Pancreas (tissue), 10 donors: ENCODE data around the gene CSTPP1. TPM values are rescaled to one million over a fixed set of nuclear protein-coding genes. Genes with fewer than 3 reads are reported as not detected.

ENCODE experiments used
- ATAC-seq, 4 donors: fragments of 200-7000 bp; cut with Tn5 transposase; one replicate each; pipeline versions ENCODE4 v1.8.0 to v1.9.1; 2020; ENCODE audit warnings: mild to moderate bottlenecking in 4 of 4, moderate library complexity in 4 of 4
- DNase-seq, 6 donors: peaks; one replicate each; pipeline ENCODE4 v3.0.0-alpha.2; 2020
- FAIRE-seq: peaks from 2 replicates; lab custom pipeline; 2012; peaks lifted over from hg19 to GRCh38; lab: Jason Lieb, UNC
- H3K27ac ChIP-seq, 4 donors: fragments of 200-600 bp; sonication (generic); 1 replicate in 3 of 4; 2 replicates in 1 of 4; pipeline versions ENCODE4 v1.5.0 to v1.8.0; 2020
- H3K27me3 ChIP-seq, 4 donors: fragments of 200-600 bp; one replicate each; pipeline ENCODE4 v1.8.0; 2021
- H3K36me3 ChIP-seq, 3 donors: fragments of 200-600 bp; sonication (generic) in 1 of 3; one replicate each; pipeline versions ENCODE4 v1.5.0 to v1.8.0; 2020 to 2021
- H3K4me1 ChIP-seq, 3 donors: fragments of 200-600 bp; one replicate each; pipeline ENCODE4 v1.8.0; 2021
- H3K4me3 ChIP-seq, 4 donors: fragments of 200-600 bp; sonication (generic) in 2 of 4; one replicate each; pipeline versions ENCODE4 v1.5.0 to v1.8.0; 2020 to 2021
- H3K9me3 ChIP-seq, 4 donors: fragments of 200-600 bp; one replicate each; pipeline ENCODE4 v1.8.0; 2021
- WGBS, 2 donors: extraction: QIAGEN DNeasy Blood & Tissue Kit; methylation state at CpG; one replicate each; pipeline ENCODE4 v1.1.7; 2013; 5-methylcytosine and 5-hydroxymethylcytosine counted together
- intact Hi-C, 3 donors: fragments of 100-400 bp; cut with DNase I; formaldehyde crosslinking; loops; one replicate each; pipeline versions ENCODE4 v1.11.1 to v1.14.2; 2022
- polyA plus RNA-seq, 2 donors: library from polyadenylated mRNA; stranded (reverse); fragments of 200-250 nt; gene quantifications; one replicate each; pipeline ENCODE4 v1.2.3, GENCODE V29; 2013
- total RNA-seq, 6 donors: library from RNA; stranded (reverse); fragmentation: NEBNext Ultra II Directional in 4 of 6; extraction: Animal tissue kit (Norgen Biotek cat#: 25700) in 4 of 6; gene quantifications; one replicate each; pipeline versions ENCODE4 v1.2.1 to v1.2.4, GENCODE V29; 2021 to 2023
- TF ChIP-seq, protein P1 (sequence below), 4 donors: fragments of 200-600 bp; sonication (generic) in 3 of 4; IDR thresholded peaks; one replicate each; pipeline versions ENCODE4 v1.5.0 to v1.8.0; 2021; ENCODE audit warnings: antibody characterized with exemption in 4 of 4
- donor health status: healthy with polysubstance abuse.
- donor health status: DM: no; HTN: no; CAD: no; lungs with moderate emphysema.
- donor health status: DM: no; HTN: no; CAD: no.
- donor health status: control.
- donor health status: control.
- donor health status: Bipolar disorder and iron deficiency.
- donor health status: DM: yes; HTN: yes; CAD: no.
- donor health status: DM: no; HTN: no; CAD: no.
- donor health status: DM: no; HTN: no; CAD: no.
- donor health status: DM: yes; HTN: yes; CAD: no.

The CSTPP1 gene
- total and polyA plus RNA-seq, 8 donors, result 9.7 to 23.6 (median 14.0) TPM

DNA sequence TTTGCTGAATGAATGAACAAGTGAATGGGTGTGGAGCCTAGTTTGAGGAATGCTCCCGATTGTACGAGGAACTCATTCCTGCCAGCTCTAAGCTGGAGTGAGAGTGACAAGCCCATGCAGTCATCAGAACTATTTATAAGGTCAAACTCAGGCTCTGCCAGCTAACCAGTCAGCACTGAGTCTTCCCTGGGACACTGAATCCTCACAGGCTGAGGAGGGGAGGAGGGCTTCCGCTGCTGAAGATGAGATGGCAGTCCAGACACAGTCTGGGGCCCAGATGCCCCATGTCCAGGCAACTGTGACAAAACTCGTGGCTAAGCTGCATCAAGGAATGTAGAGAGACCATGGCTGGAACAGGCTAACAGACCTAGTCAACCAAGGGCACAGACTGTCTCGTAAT lies 22.2 kb upstream of the CSTPP1 start:
- TF ChIP-seq, protein P1, sequence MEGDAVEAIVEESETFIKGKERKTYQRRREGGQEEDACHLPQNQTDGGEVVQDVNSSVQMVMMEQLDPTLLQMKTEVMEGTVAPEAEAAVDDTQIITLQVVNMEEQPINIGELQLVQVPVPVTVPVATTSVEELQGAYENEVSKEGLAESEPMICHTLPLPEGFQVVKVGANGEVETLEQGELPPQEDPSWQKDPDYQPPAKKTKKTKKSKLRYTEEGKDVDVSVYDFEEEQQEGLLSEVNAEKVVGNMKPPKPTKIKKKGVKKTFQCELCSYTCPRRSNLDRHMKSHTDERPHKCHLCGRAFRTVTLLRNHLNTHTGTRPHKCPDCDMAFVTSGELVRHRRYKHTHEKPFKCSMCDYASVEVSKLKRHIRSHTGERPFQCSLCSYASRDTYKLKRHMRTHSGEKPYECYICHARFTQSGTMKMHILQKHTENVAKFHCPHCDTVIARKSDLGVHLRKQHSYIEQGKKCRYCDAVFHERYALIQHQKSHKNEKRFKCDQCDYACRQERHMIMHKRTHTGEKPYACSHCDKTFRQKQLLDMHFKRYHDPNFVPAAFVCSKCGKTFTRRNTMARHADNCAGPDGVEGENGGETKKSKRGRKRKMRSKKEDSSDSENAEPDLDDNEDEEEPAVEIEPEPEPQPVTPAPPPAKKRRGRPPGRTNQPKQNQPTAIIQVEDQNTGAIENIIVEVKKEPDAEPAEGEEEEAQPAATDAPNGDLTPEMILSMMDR (IDR thresholded peaks at IDR 0.05), result no peak
- WGBS, 2 donors, result 56 to 60% methylated on average over 5 of the region's 5 CpGs
- Histone ChIP-seq H3K27me3 (no peaks in the 10 kb centered on the region), H3K9me3 (no peaks in the 10 kb centered on the region), H3K36me3 (no peaks in the 10 kb centered on the region), H3K4me1 (peaks cover 0 to 4% (median 0%) of the 10 kb centered on the region in 3 donors), H3K4me3 (no peak overlapping the region), H3K27ac (no peak overlapping the region)
- ATAC-seq, result no peak
- intact Hi-C loops, result no loop called here
- no peak for DNase-seq
- FAIRE-seq, result no peak

- peaks cover 0 to 4% (median 0%) of the 10 kb centered on the region in 3 donors for H3K4me1 ChIP-seq
- TF ChIP-seq, protein P1 (IDR thresholded peaks at IDR 0.05), result no peak
- intact Hi-C loops, result no loop called here
- no peaks in the 10 kb centered on the region for H3K27me3 ChIP-seq
- ATAC-seq (no peak), FAIRE-seq (no peak), DNase-seq (no peak)
- WGBS, 2 donors, result 62 to 65% methylated on average over 7 of the region's 7 CpGs
- no peak overlapping the region for H3K27ac ChIP-seq
- no peaks in the 10 kb centered on the region for H3K36me3 ChIP-seq
- H3K9me3 ChIP-seq, result no peaks in the 10 kb centered on the region
- no peak overlapping the region for H3K4me3 ChIP-seq
Measured at GRCh38 chr11:46914910-46915309, 21.7 kb upstream of the CSTPP1 start.

DNA sequence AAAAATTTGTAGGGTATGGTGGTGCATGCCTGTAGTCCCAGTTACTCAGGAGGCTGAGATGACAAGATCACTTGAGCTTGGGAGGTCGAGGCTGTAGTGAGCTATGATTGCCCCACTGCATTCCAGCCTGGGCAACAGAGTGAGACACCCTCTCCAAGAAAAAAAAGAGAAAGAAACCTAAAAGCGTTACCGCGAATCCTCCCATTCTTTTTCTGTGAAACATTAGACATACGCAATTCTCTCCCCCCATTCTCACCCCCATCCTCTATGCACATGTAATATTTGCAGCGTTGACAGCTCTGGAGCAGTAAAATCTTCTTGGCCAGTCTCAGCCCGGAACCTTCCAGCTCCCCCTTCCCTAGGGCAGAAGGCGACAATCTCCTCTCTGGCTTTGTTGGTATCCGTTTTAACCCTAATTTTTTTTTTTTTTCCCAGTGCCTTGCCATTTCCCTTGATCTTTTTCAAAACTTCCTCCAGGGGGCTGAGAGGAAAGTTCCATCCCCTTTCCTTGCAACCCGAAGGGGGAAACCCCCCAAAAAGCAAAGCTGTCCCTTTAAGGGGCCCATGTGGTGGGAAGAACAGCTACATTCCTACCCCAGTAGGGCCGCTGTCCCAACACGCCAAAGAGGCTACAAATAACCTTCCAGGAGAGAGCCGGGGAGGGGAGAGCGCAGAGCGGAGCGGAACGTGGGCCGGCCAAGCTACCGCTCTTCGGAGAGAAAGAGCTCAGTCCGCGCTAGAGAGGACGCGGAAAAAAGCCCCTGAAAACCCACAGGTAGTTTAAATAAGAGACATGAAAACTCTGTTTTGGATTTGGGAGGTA lies 20.1 kb upstream of the CSTPP1 start:
- 16% methylated on average over 24 of the region's 24 CpGs for WGBS, 2 donors
- ATAC-seq (peak; percentile 58 to 70 (median 68)), DNase-seq (peak; percentile 37 to 79 (median 49)), FAIRE-seq (no peak)
- H3K27me3 ChIP-seq, result no peaks in the 10 kb centered on the region
- no peaks in the 10 kb centered on the region for H3K36me3 ChIP-seq
- peak overlapping the region in 3 of 4 donors; percentile 16 to 33 (median 31) for H3K27ac ChIP-seq
- intact Hi-C loops, result no loop called here
- H3K4me3 ChIP-seq, result peak overlapping the region; percentile 61 to 79 (median 63)
- H3K9me3 ChIP-seq, result no peaks in the 10 kb centered on the region
- TF ChIP-seq, protein P1 (IDR thresholded peaks at IDR 0.05), result no peak
- H3K4me1 ChIP-seq, result peaks cover 0 to 4% (median 0%) of the 10 kb centered on the region in 3 donors

GRCh38 chr11:46917109-46917761 lies 19.3 kb upstream of the CSTPP1 start:
- intact Hi-C loops, result no loop called here
- TF ChIP-seq, protein P1 (IDR thresholded peaks at IDR 0.05), result no peak
- H3K27ac ChIP-seq, result peak overlapping the region in 2 of 4 donors; percentile 16 to 33
- peaks cover 0 to 4% (median 0%) of the 10 kb centered on the region in 3 donors for H3K4me1 ChIP-seq
- ATAC-seq (peak; percentile 4 to 24 (median 4)), FAIRE-seq (no peak), DNase-seq (peak in 1 of 6 donors; percentile 69)
- H3K36me3 ChIP-seq, result no peaks in the 10 kb centered on the region
- no peaks in the 10 kb centered on the region for H3K9me3 ChIP-seq
- H3K27me3 ChIP-seq, result no peaks in the 10 kb centered on the region
- WGBS, 2 donors, result 1% methylated on average over 31 of the region's 31 CpGs
- peak overlapping the region; percentile 61 to 79 (median 63) for H3K4me3 ChIP-seq
